C4-2B (cell line): ENCODE measurements around the gene UVRAG.

Experiments used
- CTCF ChIP-seq: fragments of 450-650 bp; conservative IDR thresholded peaks from 2 replicates; pipeline ENCODE4 v1.5.1; 2017; ENCODE audit warnings: mild to moderate bottlenecking
- ZFX ChIP-seq: fragments of 450-650 bp; IDR thresholded peaks from 2 replicates; pipeline ENCODE4 v1.6.1; 2017

GRCh38 chr11:75993126-75993525 lies 178.1 kb downstream of the UVRAG start:
- no peak for TF ChIP-seq CTCF
- TF ChIP-seq ZFX, result no peak
